WTC11 (cell line): Measurements from ENCODE around the gene ZNF512B. TPM values are rescaled to one million over a fixed set of nuclear protein-coding genes. Genes with fewer than 3 reads are reported as not detected.

Experiments
- ATAC-seq: fragments of 200-7000 bp; cut with Tn5 transposase; 2 replicates; pipeline ENCODE4 v1.10.0; 2021; ENCODE audit warnings: mild to moderate bottlenecking, moderate library complexity
- CTCF ChIA-PET: fragments of 300-600 bp; sonication (Branson Sonifier 250); formaldehyde crosslinking; loops from one replicate; lab custom pipeline; 2021; ENCODE audit warnings: antibody characterized with exemption; lab: Charles Lee
- POLR2A ChIA-PET: fragments of 350-600 bp; sonication (Branson Sonifier 250); formaldehyde crosslinking; loops from one replicate; lab custom pipeline; 2021; ENCODE audit warnings: antibody characterized with exemption; lab: Charles Lee
- DNase-seq: peaks from one replicate; pipeline ENCODE4 v3.0.0; 2021; ENCODE audit warnings: low spot score
- H3K27ac Mint-ChIP-seq: 2 replicates; pipeline ENCODE4 v1.8.0; 2021; ENCODE audit warnings: mixed read lengths
- H3K27me3 Mint-ChIP-seq: 2 replicates; pipeline ENCODE4 v1.8.0; 2021; ENCODE audit warnings: low read depth, mild to moderate bottlenecking, moderate library complexity, mixed read lengths
- H3K36me3 Mint-ChIP-seq: 2 replicates; pipeline ENCODE4 v1.8.0; 2021; ENCODE audit warnings: mixed read lengths
- H3K4me1 Mint-ChIP-seq: 2 replicates; pipeline ENCODE4 v1.8.0; 2022; ENCODE audit warnings: mixed read lengths
- H3K4me3 Mint-ChIP-seq: 2 replicates; pipeline ENCODE4 v1.8.0; 2021; ENCODE audit warnings: mild to moderate bottlenecking, moderate library complexity, mixed read lengths
- H3K9me3 Mint-ChIP-seq: 2 replicates; pipeline ENCODE4 v1.8.0; 2021; ENCODE audit warnings: mixed read lengths
- ATF2 ChIP-seq: sonication (generic); formaldehyde crosslinking; IDR thresholded peaks from 2 replicates; pipeline ENCODE4 v1.8.1; 2022; ENCODE audit warnings: low read depth, missing genetic modification reagents, borderline replicate concordance
- CBFB ChIP-seq: sonication (generic); formaldehyde crosslinking; IDR thresholded peaks from 2 replicates; pipeline ENCODE4 v1.8.1; 2022; ENCODE audit warnings: mild to moderate bottlenecking, low read depth, missing genetic modification reagents
- E2F4 ChIP-seq: sonication (generic); formaldehyde crosslinking; IDR thresholded peaks from 2 replicates; pipeline ENCODE4 v1.8.1; 2022; ENCODE audit warnings: low read depth, mild to moderate bottlenecking, moderate library complexity, missing genetic modification reagents, borderline replicate concordance
- FOXP4 ChIP-seq: sonication (generic); formaldehyde crosslinking; IDR thresholded peaks from 2 replicates; pipeline ENCODE4 v1.8.0; 2022; ENCODE audit warnings: mild to moderate bottlenecking, missing genetic modification reagents
- GABPB1 ChIP-seq: sonication (generic); formaldehyde crosslinking; IDR thresholded peaks from 2 replicates; pipeline ENCODE4 v1.8.1; 2023; ENCODE audit warnings: mild to moderate bottlenecking, missing genetic modification reagents
- PRRX2 ChIP-seq: fragments of 250-450 bp; sonication (Bioruptor Pico); IDR thresholded peaks from 2 replicates; pipeline ENCODE4 v1.8.0; 2021; ENCODE audit warnings: mild to moderate bottlenecking
- TP53 ChIP-seq: sonication (generic); formaldehyde crosslinking; IDR thresholded peaks from 2 replicates; pipeline ENCODE4 v1.8.1; 2023; ENCODE audit warnings: mild to moderate bottlenecking, missing genetic modification reagents
- ZMAT4 ChIP-seq: fragments of 250-450 bp; sonication (Bioruptor Pico); IDR thresholded peaks from 2 replicates; pipeline ENCODE4 v1.9.0; 2021; ENCODE audit warnings: mild to moderate bottlenecking
- ZNF138 ChIP-seq: sonication (generic); formaldehyde crosslinking; conservative IDR thresholded peaks from 2 replicates; pipeline ENCODE4 v1.8.1; 2022; ENCODE audit warnings: mild to moderate bottlenecking, moderate library complexity, missing genetic modification reagents
- ZNF219 ChIP-seq: sonication (generic); formaldehyde crosslinking; IDR thresholded peaks from 2 replicates; pipeline ENCODE4 v1.8.0; 2023; ENCODE audit warnings: missing genetic modification reagents, mild to moderate bottlenecking, borderline replicate concordance
- ZNF232 ChIP-seq: sonication (generic); formaldehyde crosslinking; IDR thresholded peaks from 2 replicates; pipeline ENCODE4 v1.8.0; 2022; ENCODE audit warnings: mild to moderate bottlenecking, missing genetic modification reagents
- total RNA-seq: library from RNA; stranded (reverse); gene quantifications from 3 replicates; pipeline ENCODE4 v1.2.3, GENCODE V29; 2021
- TF ChIP-seq, protein P1 (sequence below): sonication (generic); formaldehyde crosslinking; IDR thresholded peaks from 2 replicates; pipeline ENCODE4 v1.8.0; 2022; ENCODE audit warnings: mild to moderate bottlenecking, missing genetic modification reagents
- TF ChIP-seq, protein P2 (sequence below): sonication (generic); formaldehyde crosslinking; conservative IDR thresholded peaks from 2 replicates; pipeline ENCODE4 v1.8.1; 2022; ENCODE audit warnings: mild to moderate bottlenecking, missing genetic modification reagents
- TF ChIP-seq, protein P3 (sequence below): sonication (generic); formaldehyde crosslinking; IDR thresholded peaks from 2 replicates; pipeline ENCODE4 v1.8.0; 2023; ENCODE audit warnings: mild to moderate bottlenecking, missing genetic modification reagents
- TF ChIP-seq, protein P4 (sequence below): fragments of 250-450 bp; sonication (Bioruptor Pico); IDR thresholded peaks from 2 replicates; pipeline ENCODE4 v2.1.2; 2022; ENCODE audit warnings: mild to moderate bottlenecking, moderate library complexity
- TF ChIP-seq, protein P5 (sequence below): sonication (generic); formaldehyde crosslinking; IDR thresholded peaks from 2 replicates; pipeline ENCODE4 v1.8.1; 2023; ENCODE audit warnings: mild to moderate bottlenecking, missing genetic modification reagents, moderate library complexity
- TF ChIP-seq, protein P6 (sequence below): sonication (generic); formaldehyde crosslinking; IDR thresholded peaks from 2 replicates; pipeline ENCODE4 v1.8.1; 2022; ENCODE audit warnings: missing genetic modification reagents, borderline replicate concordance

Gene ZNF512B
- total RNA-seq, 1 experiment from 2014 or later = 23.3 TPM

GRCh38 chr20:63945031-63945658 lies 24.6 kb downstream of the ZNF512B start:
- POLR2A ChIA-PET = no interaction called here
- Mint-ChIP-seq H3K36me3 (peaks cover 11% of the 10 kb centered on the region), H3K9me3 (0 out of 2 replicates have a peak, but pooled peaks cover 3% of the 10 kb centered on the region)

More at GRCh38 chr20:63945031-63945658, 24.6 kb downstream of the ZNF512B start:
- ATAC-seq (no peak), DNase-seq (no peak)
- H3K27ac Mint-ChIP-seq = no peak overlapping the region
- H3K27me3 Mint-ChIP-seq = no peaks in the 10 kb centered on the region
- no peak overlapping the region for H3K4me3 Mint-ChIP-seq
- TF ChIP-seq ZNF219 (CRISPR knock-in tag) (no peak), E2F4 (CRISPR knock-in tag) (no peak), GABPB1 (CRISPR knock-in tag) (no peak), TP53 (CRISPR knock-in tag) (no peak), ZNF232 (no peak), PRRX2 (no peak), ZNF138 (no peak), ATF2 (no peak), FOXP4 (no peak), CBFB (CRISPR knock-in tag) (no peak), ZMAT4 (no peak)
- TF ChIP-seq, protein P1, sequence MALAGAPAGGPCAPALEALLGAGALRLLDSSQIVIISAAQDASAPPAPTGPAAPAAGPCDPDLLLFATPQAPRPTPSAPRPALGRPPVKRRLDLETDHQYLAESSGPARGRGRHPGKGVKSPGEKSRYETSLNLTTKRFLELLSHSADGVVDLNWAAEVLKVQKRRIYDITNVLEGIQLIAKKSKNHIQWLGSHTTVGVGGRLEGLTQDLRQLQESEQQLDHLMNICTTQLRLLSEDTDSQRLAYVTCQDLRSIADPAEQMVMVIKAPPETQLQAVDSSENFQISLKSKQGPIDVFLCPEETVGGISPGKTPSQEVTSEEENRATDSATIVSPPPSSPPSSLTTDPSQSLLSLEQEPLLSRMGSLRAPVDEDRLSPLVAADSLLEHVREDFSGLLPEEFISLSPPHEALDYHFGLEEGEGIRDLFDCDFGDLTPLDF (CRISPR knock-in tag) = no peak
- TF ChIP-seq, protein P2, sequence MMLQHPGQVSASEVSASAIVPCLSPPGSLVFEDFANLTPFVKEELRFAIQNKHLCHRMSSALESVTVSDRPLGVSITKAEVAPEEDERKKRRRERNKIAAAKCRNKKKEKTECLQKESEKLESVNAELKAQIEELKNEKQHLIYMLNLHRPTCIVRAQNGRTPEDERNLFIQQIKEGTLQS (CRISPR knock-in tag) = no peak
- TF ChIP-seq, protein P3, sequence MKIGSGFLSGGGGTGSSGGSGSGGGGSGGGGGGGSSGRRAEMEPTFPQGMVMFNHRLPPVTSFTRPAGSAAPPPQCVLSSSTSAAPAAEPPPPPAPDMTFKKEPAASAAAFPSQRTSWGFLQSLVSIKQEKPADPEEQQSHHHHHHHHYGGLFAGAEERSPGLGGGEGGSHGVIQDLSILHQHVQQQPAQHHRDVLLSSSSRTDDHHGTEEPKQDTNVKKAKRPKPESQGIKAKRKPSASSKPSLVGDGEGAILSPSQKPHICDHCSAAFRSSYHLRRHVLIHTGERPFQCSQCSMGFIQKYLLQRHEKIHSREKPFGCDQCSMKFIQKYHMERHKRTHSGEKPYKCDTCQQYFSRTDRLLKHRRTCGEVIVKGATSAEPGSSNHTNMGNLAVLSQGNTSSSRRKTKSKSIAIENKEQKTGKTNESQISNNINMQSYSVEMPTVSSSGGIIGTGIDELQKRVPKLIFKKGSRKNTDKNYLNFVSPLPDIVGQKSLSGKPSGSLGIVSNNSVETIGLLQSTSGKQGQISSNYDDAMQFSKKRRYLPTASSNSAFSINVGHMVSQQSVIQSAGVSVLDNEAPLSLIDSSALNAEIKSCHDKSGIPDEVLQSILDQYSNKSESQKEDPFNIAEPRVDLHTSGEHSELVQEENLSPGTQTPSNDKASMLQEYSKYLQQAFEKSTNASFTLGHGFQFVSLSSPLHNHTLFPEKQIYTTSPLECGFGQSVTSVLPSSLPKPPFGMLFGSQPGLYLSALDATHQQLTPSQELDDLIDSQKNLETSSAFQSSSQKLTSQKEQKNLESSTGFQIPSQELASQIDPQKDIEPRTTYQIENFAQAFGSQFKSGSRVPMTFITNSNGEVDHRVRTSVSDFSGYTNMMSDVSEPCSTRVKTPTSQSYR (CRISPR knock-in tag) = no peak
- TF ChIP-seq, protein P4, sequence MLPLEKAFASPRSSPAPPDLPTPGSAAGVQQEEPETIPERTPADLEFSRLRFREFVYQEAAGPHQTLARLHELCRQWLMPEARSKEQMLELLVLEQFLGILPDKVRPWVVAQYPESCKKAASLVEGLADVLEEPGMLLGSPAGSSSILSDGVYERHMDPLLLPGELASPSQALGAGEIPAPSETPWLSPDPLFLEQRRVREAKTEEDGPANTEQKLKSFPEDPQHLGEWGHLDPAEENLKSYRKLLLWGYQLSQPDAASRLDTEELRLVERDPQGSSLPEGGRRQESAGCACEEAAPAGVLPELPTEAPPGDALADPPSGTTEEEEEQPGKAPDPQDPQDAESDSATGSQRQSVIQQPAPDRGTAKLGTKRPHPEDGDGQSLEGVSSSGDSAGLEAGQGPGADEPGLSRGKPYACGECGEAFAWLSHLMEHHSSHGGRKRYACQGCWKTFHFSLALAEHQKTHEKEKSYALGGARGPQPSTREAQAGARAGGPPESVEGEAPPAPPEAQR (CRISPR knock-in tag) = no peak
- TF ChIP-seq, protein P5, sequence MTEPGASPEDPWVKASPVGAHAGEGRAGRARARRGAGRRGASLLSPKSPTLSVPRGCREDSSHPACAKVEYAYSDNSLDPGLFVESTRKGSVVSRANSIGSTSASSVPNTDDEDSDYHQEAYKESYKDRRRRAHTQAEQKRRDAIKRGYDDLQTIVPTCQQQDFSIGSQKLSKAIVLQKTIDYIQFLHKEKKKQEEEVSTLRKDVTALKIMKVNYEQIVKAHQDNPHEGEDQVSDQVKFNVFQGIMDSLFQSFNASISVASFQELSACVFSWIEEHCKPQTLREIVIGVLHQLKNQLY (CRISPR knock-in tag) = no peak
- TF ChIP-seq, protein P6, sequence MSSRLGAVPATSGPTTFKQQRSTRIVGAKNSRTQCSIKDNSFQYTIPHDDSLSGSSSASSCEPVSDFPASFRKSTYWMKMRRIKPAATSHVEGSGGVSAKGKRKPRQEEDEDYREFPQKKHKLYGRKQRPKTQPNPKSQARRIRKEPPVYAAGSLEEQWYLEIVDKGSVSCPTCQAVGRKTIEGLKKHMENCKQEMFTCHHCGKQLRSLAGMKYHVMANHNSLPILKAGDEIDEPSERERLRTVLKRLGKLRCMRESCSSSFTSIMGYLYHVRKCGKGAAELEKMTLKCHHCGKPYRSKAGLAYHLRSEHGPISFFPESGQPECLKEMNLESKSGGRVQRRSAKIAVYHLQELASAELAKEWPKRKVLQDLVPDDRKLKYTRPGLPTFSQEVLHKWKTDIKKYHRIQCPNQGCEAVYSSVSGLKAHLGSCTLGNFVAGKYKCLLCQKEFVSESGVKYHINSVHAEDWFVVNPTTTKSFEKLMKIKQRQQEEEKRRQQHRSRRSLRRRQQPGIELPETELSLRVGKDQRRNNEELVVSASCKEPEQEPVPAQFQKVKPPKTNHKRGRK = no peak
- CTCF ChIA-PET = no interaction called here
- H3K4me1 Mint-ChIP-seq = peaks cover 20% of the 10 kb centered on the region
